B cell (primary cell): ENCODE data around the gene RIT2. TPM values are rescaled to one million over a fixed set of nuclear protein-coding genes. Genes with fewer than 3 reads are reported as not detected.

Source experiments
- ATAC-seq: fragments of 200-7000 bp; cut with Tn5 transposase; one replicate; pipeline ENCODE4 v1.10.0; 2021; ENCODE audit warnings: low read depth, mild to moderate bottlenecking, moderate number of reproducible peaks, moderate library complexity
- CTCF ChIA-PET: fragments of 350-600 bp; sonication (Branson Sonifier 250); formaldehyde crosslinking; loops from one replicate; lab custom pipeline; 2021; ENCODE audit warnings: antibody characterized with exemption, inconsistent platforms; lab: Charles Lee
- POLR2A ChIA-PET: fragments of 350-600 bp; sonication (Branson Sonifier 250); formaldehyde crosslinking; loops from one replicate; lab custom pipeline; 2021; ENCODE audit warnings: antibody characterized with exemption; lab: Charles Lee
- DNase-seq: peaks from one replicate; pipeline ENCODE4 v3.0.0; 2013
- H2AFZ ChIP-seq: 2 replicates; pipeline ENCODE4 v1.6.1; 2012; ENCODE audit warnings: mild to moderate bottlenecking, low read depth, low read length; ENCODE audit not compliant: insufficient read depth, poor library complexity, severe bottlenecking
- H3K27ac ChIP-seq, 2 donors: 1 replicate in 1 of 2; 2 replicates in 1 of 2; pipeline ENCODE4 v1.5.1; 2012 to 2013; ENCODE audit warnings: low read length in 2 of 2, mild to moderate bottlenecking in 2 of 2, moderate library complexity in 1 of 2
- H3K27me3 ChIP-seq, 4 experiments: fragments of 200-600 bp in 1 of 4; sonication (generic) in 1 of 4; replicated peaks in 1 of 4; 1 replicate in 2 of 4; 2 replicates in 2 of 4; pipeline versions ENCODE4 v1.6.1 to v1.7.0; 2013 to 2016; ENCODE audit warnings: low read length in 3 of 4, mild to moderate bottlenecking in 2 of 4, mixed read lengths in 1 of 4, moderate library complexity in 1 of 4; ENCODE audit not compliant: insufficient read depth in 4 of 4, control insufficient read depth in 3 of 4; ENCODE audit errors: control extremely low read depth in 1 of 4
- H3K36me3 ChIP-seq, 2 experiments: replicated peaks in 1 of 2; 1 replicate in 1 of 2; 2 replicates in 1 of 2; pipeline versions ENCODE4 v1.6.1 to v1.7.1; 2013; ENCODE audit warnings: low read length in 1 of 2; ENCODE audit not compliant: insufficient read depth in 2 of 2, control insufficient read depth in 1 of 2; ENCODE audit errors: control extremely low read depth in 1 of 2, extremely low read depth in 1 of 2
- H3K4me1 ChIP-seq, 2 donors: fragments of 200-600 bp in 1 of 2; sonication (generic) in 1 of 2; 1 replicate in 1 of 2; 2 replicates in 1 of 2; pipeline versions ENCODE4 v1.5.1 to v1.6.1; 2013 to 2017; ENCODE audit warnings: low read length in 2 of 2; ENCODE audit not compliant: control insufficient read depth in 2 of 2, insufficient read depth in 2 of 2
- H3K4me2 ChIP-seq: replicated peaks from 2 replicates; pipeline ENCODE3; 2012; ENCODE audit warnings: mild to moderate bottlenecking, low read depth, low read length; ENCODE audit not compliant: poor library complexity, severe bottlenecking
- H3K4me3 ChIP-seq, 5 experiments: fragments of 200-600 bp in 1 of 5; sonication (generic) in 1 of 5; 1 replicate in 3 of 5; 2 replicates in 2 of 5; pipeline versions ENCODE4 v1.5.1 to v1.7.0; 2011 to 2016; ENCODE audit warnings: low read length in 4 of 5, mild to moderate bottlenecking in 4 of 5, low read depth in 2 of 5, control low read depth in 1 of 5, moderate library complexity in 1 of 5; ENCODE audit not compliant: insufficient read depth in 1 of 5; ENCODE audit errors: control extremely low read depth in 1 of 5, extremely low read depth in 1 of 5
- H3K79me2 ChIP-seq: fragments of 200-600 bp; sonication (generic); one replicate; pipeline ENCODE4 v1.6.0; 2016; ENCODE audit warnings: low read length; ENCODE audit not compliant: control insufficient read depth, insufficient read depth
- H3K9ac ChIP-seq: fragments of 200-600 bp; sonication (generic); 2 replicates; pipeline ENCODE4 v1.6.1; 2017; ENCODE audit warnings: mild to moderate bottlenecking, low read length, moderate library complexity
- H3K9me3 ChIP-seq, 3 donors: one replicate each; pipeline versions ENCODE4 v1.6.1 to v1.7.1; 2013; ENCODE audit warnings: low read length in 2 of 3; ENCODE audit not compliant: control insufficient read depth in 2 of 3, insufficient read depth in 1 of 3; ENCODE audit errors: control extremely low read depth in 1 of 3
- H4K20me1 ChIP-seq: 2 replicates; pipeline ENCODE4 v1.6.0; 2012; ENCODE audit warnings: mild to moderate bottlenecking, low read length; ENCODE audit not compliant: insufficient read depth, control insufficient read depth, poor library complexity, severe bottlenecking
- H3K27ac Mint-ChIP-seq: one replicate; pipeline ENCODE4 v1.8.0; 2021; ENCODE audit warnings: mixed read lengths
- H3K27me3 Mint-ChIP-seq: one replicate; pipeline ENCODE4 v1.8.0; 2021; ENCODE audit warnings: mixed read lengths
- H3K4me1 Mint-ChIP-seq: one replicate; pipeline ENCODE4 v1.8.0; 2021; ENCODE audit warnings: mixed read lengths
- H3K4me3 Mint-ChIP-seq: one replicate; pipeline ENCODE4 v1.8.0; 2021; ENCODE audit warnings: mixed read lengths
- H3K9me3 Mint-ChIP-seq: one replicate; pipeline ENCODE4 v1.8.0; 2022; ENCODE audit warnings: mixed read lengths; ENCODE audit not compliant: insufficient read depth
- CTCF ChIP-seq: fragments of 200-600 bp; IDR thresholded peaks from one replicate; pipeline ENCODE4 v1.8.0; 2022; ENCODE audit warnings: antibody characterized with exemption, mild to moderate bottlenecking
- EZH2 ChIP-seq: IDR thresholded peaks from 2 replicates; pipeline ENCODE4 v1.6.1; 2012; ENCODE audit warnings: borderline replicate concordance, low read depth, mild to moderate bottlenecking, moderate library complexity, low read length; ENCODE audit not compliant: insufficient read depth, poor library complexity, severe bottlenecking
- WGBS: methylation state at CpG from one replicate; pipeline ENCODE4 v1.1.5; 2013; ENCODE audit warnings: missing lambda C conversion rate; ENCODE audit not compliant: insufficient coverage; 5-methylcytosine and 5-hydroxymethylcytosine counted together
- intact Hi-C: fragments of 100-400 bp; cut with micrococcal nuclease; formaldehyde crosslinking; loops from one replicate; pipeline ENCODE4 v1.10.0; 2022
- polyA plus RNA-seq: library from polyadenylated mRNA; depleted of rRNA; stranded (reverse); fragments of >200 nt; gene quantifications from 2 replicates; pipeline ENCODE4 v1.2.3, GENCODE V29; 2012
- total RNA-seq, 2 donors: library from RNA; stranded (reverse); fragments of 120-200 nt in 1 of 2; gene quantifications; 1 replicate in 1 of 2; 2 replicates in 1 of 2; pipeline versions ENCODE4 v1.2.3 to v1.2.4, GENCODE V29; 2013 to 2022

RIT2 gene
- total and polyA plus RNA-seq, 2 donors (not counting 1 experiment from before 2014, with no cell fraction given): not detected

- ATAC-seq (no peak), DNase-seq (no peak)
- WGBS: no CpG with 5 or more reads among the region's 4 CpGs
- no peak overlapping the region for H3K4me2 ChIP-seq
- ChIA-PET POLR2A (no interaction called here), CTCF (no interaction called here)
- Mint-ChIP-seq H3K27me3 (no peaks in the 10 kb centered on the region), H3K9me3 (peaks cover 1% of the 10 kb centered on the region), H3K4me3 (no peak overlapping the region), H3K27ac (no peak overlapping the region), H3K4me1 (no peaks in the 10 kb centered on the region)
- no peaks in the 10 kb centered on the region for H3K79me2 ChIP-seq
- H3K9me3 ChIP-seq: no peaks in the 10 kb centered on the region
- intact Hi-C loops: no loop called here
- H3K9ac ChIP-seq: no peak overlapping the region
- no peak overlapping the region for H3K27ac ChIP-seq
- no peaks in the 10 kb centered on the region for H3K36me3 ChIP-seq
- H3K27me3 ChIP-seq: no peaks in the 10 kb centered on the region
- H2AFZ ChIP-seq: no peak overlapping the region
- no peaks in the 10 kb centered on the region for H4K20me1 ChIP-seq
- TF ChIP-seq EZH2: no peak
- no peak for TF ChIP-seq CTCF
- no peak overlapping the region for H3K4me3 ChIP-seq
- no peaks in the 10 kb centered on the region for H3K4me1 ChIP-seq
Measured at GRCh38 chr18:43108469-43108868, 7.0 kb downstream of the RIT2 start.

GRCh38 chr18:43093646-43094045 lies 21.8 kb downstream of the RIT2 start:
- Mint-ChIP-seq H3K27ac (no peak overlapping the region), H3K4me1 (no peaks in the 10 kb centered on the region), H3K9me3 (peaks cover 2% of the 10 kb centered on the region), H3K4me3 (no peak overlapping the region), H3K27me3 (no peaks in the 10 kb centered on the region)
- no peak for ATAC-seq
- H3K27ac ChIP-seq: no peak overlapping the region
- H3K4me2 ChIP-seq: no peak overlapping the region
- H2AFZ ChIP-seq: no peak overlapping the region
- no peaks in the 10 kb centered on the region for H4K20me1 ChIP-seq
- CTCF ChIA-PET: no interaction called here
- TF ChIP-seq CTCF (no peak), EZH2 (no peak)
- no peak for DNase-seq
- POLR2A ChIA-PET: no interaction called here
- no peaks in the 10 kb centered on the region for H3K79me2 ChIP-seq
- intact Hi-C loops: no loop called here
- H3K9ac ChIP-seq: no peak overlapping the region
- no peaks in the 10 kb centered on the region for H3K4me1 ChIP-seq
- H3K36me3 ChIP-seq: no peaks in the 10 kb centered on the region
- no CpG with 5 or more reads among the region's 2 CpGs for WGBS
- H3K27me3 ChIP-seq: no peaks in the 10 kb centered on the region
- H3K4me3 ChIP-seq: no peak overlapping the region
- no peaks in the 10 kb centered on the region for H3K9me3 ChIP-seq
